Panc1 (cell line): ENCODE results near the gene LONP2. TPM values are rescaled to one million over a fixed set of nuclear protein-coding genes. Genes with fewer than 3 reads are reported as not detected.

Experiments used
- ATAC-seq: fragments of 200-7000 bp; cut with Tn5 transposase; 2 replicates; pipeline ENCODE4 v1.9.1; 2020; ENCODE audit warnings: mild to moderate bottlenecking, moderate library complexity
- BruUV-seq: library from RNA; stranded (reverse); fragments of 400-500 nt; replicated peaks from 2 replicates; lab custom pipeline; 2021; lab: Mats Ljungman, UMichigan
- CTCF ChIA-PET: fragments of 300-600 bp; sonication (Branson Sonifier 250); formaldehyde crosslinking; loops from one replicate; lab custom pipeline; 2022; ENCODE audit warnings: antibody characterized with exemption; lab: Charles Lee
- POLR2A ChIA-PET: fragments of 300-600 bp; sonication (Branson Sonifier 250); formaldehyde crosslinking; loops from one replicate; lab custom pipeline; 2022; ENCODE audit warnings: antibody characterized with exemption; lab: Charles Lee
- DNase-seq: peaks from one replicate; pipeline ENCODE4 v3.0.0-alpha.2; 2010; ENCODE audit warnings: low read depth, low spot score
- H3K27ac ChIP-seq: 2 replicates; pipeline ENCODE4 v1.5.1; 2011; ENCODE audit warnings: mild to moderate bottlenecking, low read length, inconsistent platforms
- H3K27me3 ChIP-seq: fragments of 200-500 bp; sonication (Bioruptor generic); 2 replicates; pipeline ENCODE4 v1.6.0; 2014; ENCODE audit warnings: low read length, inconsistent platforms; ENCODE audit not compliant: control insufficient read depth, insufficient read depth
- H3K36me3 ChIP-seq: fragments of 200-500 bp; sonication (Bioruptor generic); 2 replicates; pipeline ENCODE4 v1.5.1; 2014; ENCODE audit warnings: inconsistent platforms, mild to moderate bottlenecking, low read length, moderate library complexity; ENCODE audit not compliant: control insufficient read depth, insufficient read depth
- H3K4me1 ChIP-seq: 2 replicates; pipeline ENCODE4 v1.5.1; 2011; ENCODE audit warnings: inconsistent platforms, mild to moderate bottlenecking, low read length, moderate library complexity; ENCODE audit not compliant: control insufficient read depth, insufficient read depth
- H3K4me3 ChIP-seq, 2 experiments: 2 replicates each; pipeline ENCODE4 v1.5.1; 2011 to 2012; ENCODE audit warnings: low read depth in 2 of 2, low read length in 2 of 2, mild to moderate bottlenecking in 2 of 2, inconsistent platforms in 1 of 2, moderate library complexity in 1 of 2
- H3K9me3 ChIP-seq: fragments of 200-500 bp; sonication (Bioruptor generic); 2 replicates; pipeline ENCODE4 v1.5.1; 2014; ENCODE audit warnings: low read depth, mild to moderate bottlenecking, inconsistent platforms, low read length, moderate library complexity; ENCODE audit not compliant: control insufficient read depth, insufficient read depth
- POLR2AphosphoS5 ChIP-seq: IDR thresholded peaks from 2 replicates; pipeline ENCODE4 v1.6.1; 2012; ENCODE audit warnings: mild to moderate bottlenecking, low read depth, low read length, moderate library complexity
- SIN3A ChIP-seq: IDR thresholded peaks from 2 replicates; pipeline ENCODE4 v1.6.1; 2012; ENCODE audit warnings: low read depth, mild to moderate bottlenecking, low read length, moderate library complexity, borderline replicate concordance; ENCODE audit not compliant: insufficient read depth
- TCF7L2 ChIP-seq: IDR thresholded peaks from 2 replicates; pipeline ENCODE4 v1.6.1; 2011; ENCODE audit warnings: mild to moderate bottlenecking, low read depth, low read length, inconsistent platforms
- in situ Hi-C: cut with HindIII; loops from 2 replicates; pipeline ENCODE4 v1.10.0; 2016; ENCODE audit warnings: low sequenced_read_pairs, low pct_unique_long_range_greater_than_20kb
- intact Hi-C: fragments of 100-400 bp; cut with micrococcal nuclease; formaldehyde crosslinking; loops from one replicate; pipeline ENCODE4 v1.10.0; 2022; ENCODE audit not compliant: unreplicated experiment
- total RNA-seq: library from RNA; stranded (reverse); gene quantifications from one replicate; pipeline ENCODE4 v1.2.1, GENCODE V29; 2021; ENCODE audit not compliant: unreplicated experiment
- TF ChIP-seq, protein P1 (sequence below), 2 experiments: IDR thresholded peaks; 2 replicates each; pipeline ENCODE4 v1.6.1; 2011 to 2012; ENCODE audit warnings: low read depth in 2 of 2, control low read depth in 1 of 2, low read length in 1 of 2, mild to moderate bottlenecking in 1 of 2, moderate library complexity in 1 of 2; ENCODE audit not compliant: insufficient read depth in 1 of 2
- TF ChIP-seq, protein P2 (sequence below): fragments of 450-650 bp; IDR thresholded peaks from 2 replicates; pipeline ENCODE4 v1.5.1; 2017; ENCODE audit warnings: mild to moderate bottlenecking

Gene LONP2
- total RNA-seq, 1 experiment from 2014 or later = 22.9 TPM

DNA sequence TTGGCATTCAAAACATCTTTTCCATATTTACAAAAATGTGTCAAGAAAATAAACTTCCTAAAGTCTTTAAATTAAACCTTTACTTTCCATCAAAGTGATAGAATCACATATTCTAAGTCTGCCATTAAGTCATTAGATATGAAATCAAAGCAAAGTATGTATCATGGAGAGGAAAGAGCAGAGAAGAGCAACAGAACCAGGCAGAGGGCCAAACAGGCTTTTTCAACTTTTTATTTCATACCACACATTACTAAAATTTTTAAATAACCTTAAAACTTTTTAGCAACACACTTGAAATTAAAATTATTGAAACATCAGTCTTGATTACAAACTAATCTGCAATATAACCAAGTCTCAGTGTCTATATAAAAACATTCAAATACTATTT is 127.3 kb downstream of the LONP2 start:
- BruUV-seq = no TSS peak
- in situ Hi-C loops (no loop called here), intact Hi-C loops (no loop called here)
- H3K36me3 ChIP-seq = no peaks in the 10 kb centered on the region
- H3K27ac ChIP-seq = no peak overlapping the region
- H3K4me3 ChIP-seq = no peak overlapping the region
- no peaks in the 10 kb centered on the region for H3K9me3 ChIP-seq
- peaks cover 29% of the 10 kb centered on the region for H3K4me1 ChIP-seq
- ATAC-seq (no peak), DNase-seq (no peak)
- ChIA-PET POLR2A (interaction anchor here (0.6 kb wide), 1 partner anchor 11 kb away, joined by 6 read pairs; no protein-coding TSS in a partner anchor), CTCF (interaction anchor here (0.7 kb wide), 1 partner anchor 154 kb away, joined by 3 read pairs; no protein-coding TSS in a partner anchor)
- no peak for TF ChIP-seq TCF7L2
- TF ChIP-seq, protein P1, sequence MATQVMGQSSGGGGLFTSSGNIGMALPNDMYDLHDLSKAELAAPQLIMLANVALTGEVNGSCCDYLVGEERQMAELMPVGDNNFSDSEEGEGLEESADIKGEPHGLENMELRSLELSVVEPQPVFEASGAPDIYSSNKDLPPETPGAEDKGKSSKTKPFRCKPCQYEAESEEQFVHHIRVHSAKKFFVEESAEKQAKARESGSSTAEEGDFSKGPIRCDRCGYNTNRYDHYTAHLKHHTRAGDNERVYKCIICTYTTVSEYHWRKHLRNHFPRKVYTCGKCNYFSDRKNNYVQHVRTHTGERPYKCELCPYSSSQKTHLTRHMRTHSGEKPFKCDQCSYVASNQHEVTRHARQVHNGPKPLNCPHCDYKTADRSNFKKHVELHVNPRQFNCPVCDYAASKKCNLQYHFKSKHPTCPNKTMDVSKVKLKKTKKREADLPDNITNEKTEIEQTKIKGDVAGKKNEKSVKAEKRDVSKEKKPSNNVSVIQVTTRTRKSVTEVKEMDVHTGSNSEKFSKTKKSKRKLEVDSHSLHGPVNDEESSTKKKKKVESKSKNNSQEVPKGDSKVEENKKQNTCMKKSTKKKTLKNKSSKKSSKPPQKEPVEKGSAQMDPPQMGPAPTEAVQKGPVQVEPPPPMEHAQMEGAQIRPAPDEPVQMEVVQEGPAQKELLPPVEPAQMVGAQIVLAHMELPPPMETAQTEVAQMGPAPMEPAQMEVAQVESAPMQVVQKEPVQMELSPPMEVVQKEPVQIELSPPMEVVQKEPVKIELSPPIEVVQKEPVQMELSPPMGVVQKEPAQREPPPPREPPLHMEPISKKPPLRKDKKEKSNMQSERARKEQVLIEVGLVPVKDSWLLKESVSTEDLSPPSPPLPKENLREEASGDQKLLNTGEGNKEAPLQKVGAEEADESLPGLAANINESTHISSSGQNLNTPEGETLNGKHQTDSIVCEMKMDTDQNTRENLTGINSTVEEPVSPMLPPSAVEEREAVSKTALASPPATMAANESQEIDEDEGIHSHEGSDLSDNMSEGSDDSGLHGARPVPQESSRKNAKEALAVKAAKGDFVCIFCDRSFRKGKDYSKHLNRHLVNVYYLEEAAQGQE (IDR thresholded peaks at IDR 0.05; ENCODE audit: insufficient read depth in 1 of 2, low read depth in 2 of 2, low read length in 1 of 2) = no peak
- TF ChIP-seq, protein P2, sequence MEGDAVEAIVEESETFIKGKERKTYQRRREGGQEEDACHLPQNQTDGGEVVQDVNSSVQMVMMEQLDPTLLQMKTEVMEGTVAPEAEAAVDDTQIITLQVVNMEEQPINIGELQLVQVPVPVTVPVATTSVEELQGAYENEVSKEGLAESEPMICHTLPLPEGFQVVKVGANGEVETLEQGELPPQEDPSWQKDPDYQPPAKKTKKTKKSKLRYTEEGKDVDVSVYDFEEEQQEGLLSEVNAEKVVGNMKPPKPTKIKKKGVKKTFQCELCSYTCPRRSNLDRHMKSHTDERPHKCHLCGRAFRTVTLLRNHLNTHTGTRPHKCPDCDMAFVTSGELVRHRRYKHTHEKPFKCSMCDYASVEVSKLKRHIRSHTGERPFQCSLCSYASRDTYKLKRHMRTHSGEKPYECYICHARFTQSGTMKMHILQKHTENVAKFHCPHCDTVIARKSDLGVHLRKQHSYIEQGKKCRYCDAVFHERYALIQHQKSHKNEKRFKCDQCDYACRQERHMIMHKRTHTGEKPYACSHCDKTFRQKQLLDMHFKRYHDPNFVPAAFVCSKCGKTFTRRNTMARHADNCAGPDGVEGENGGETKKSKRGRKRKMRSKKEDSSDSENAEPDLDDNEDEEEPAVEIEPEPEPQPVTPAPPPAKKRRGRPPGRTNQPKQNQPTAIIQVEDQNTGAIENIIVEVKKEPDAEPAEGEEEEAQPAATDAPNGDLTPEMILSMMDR = no peak
- no peak for TF ChIP-seq SIN3A
- no peak for TF ChIP-seq POLR2AphosphoS5
- H3K27me3 ChIP-seq = no peaks in the 10 kb centered on the region

DNA sequence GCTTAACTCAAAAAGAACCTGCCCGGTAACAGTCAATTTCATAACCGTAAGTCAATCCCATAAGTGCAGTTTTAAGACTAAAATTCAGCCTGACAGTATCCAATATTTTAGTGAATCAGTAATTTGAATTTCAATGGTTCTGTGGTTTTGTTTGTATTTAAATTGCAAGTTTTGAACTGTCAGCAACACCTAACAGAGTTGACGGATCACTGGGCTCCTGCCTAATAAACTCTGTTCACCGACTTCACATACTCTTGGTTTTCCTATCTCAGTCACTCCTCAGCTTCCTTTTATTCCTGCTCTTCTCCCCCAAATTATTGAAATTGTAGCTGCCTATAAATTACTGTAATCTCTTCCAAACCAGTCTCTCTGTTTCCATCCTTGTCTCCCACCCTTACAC is 128.6 kb downstream of the LONP2 start:
- no peak overlapping the region for H3K4me3 ChIP-seq
- intact Hi-C loops = no loop called here
- ATAC-seq (no peak), DNase-seq (no peak)
- in situ Hi-C loops = no loop called here
- no peaks in the 10 kb centered on the region for H3K27me3 ChIP-seq
- H3K36me3 ChIP-seq = no peaks in the 10 kb centered on the region
- no peak overlapping the region for H3K27ac ChIP-seq
- BruUV-seq = no TSS peak
- peaks cover 16% of the 10 kb centered on the region for H3K4me1 ChIP-seq
- TF ChIP-seq TCF7L2 = no peak
- TF ChIP-seq POLR2AphosphoS5 = no peak
- TF ChIP-seq, protein P2 = no peak
- TF ChIP-seq SIN3A = no peak
- TF ChIP-seq, protein P1 (IDR thresholded peaks at IDR 0.05; ENCODE audit: insufficient read depth in 1 of 2, low read depth in 2 of 2, low read length in 1 of 2) = no peak
- POLR2A ChIA-PET = no interaction called here
- CTCF ChIA-PET = interaction anchor here (0.6 kb wide), 1 partner anchor 107 kb away, joined by 3 read pairs; no protein-coding TSS in a partner anchor
- H3K9me3 ChIP-seq = no peaks in the 10 kb centered on the region
